SK-N-SH treated with all-trans-retinoic acid at 6 μM for 48 hours (cell line): ENCODE measurements around the gene ST14.
"Not testable (repeated sequence)": the region's sequence is repeated elsewhere in the genome, so short reads cannot be mapped to it uniquely, and the experiment has no call there.

Experiments used
- ATAC-seq: fragments of 200-7000 bp; cut with Tn5 transposase; 3 replicates; pipeline ENCODE4 v1.9.1; 2020; ENCODE audit warnings: mild to moderate bottlenecking, moderate library complexity
- ARNTL ChIP-seq: fragments of 450-650 bp; formaldehyde crosslinking; IDR thresholded peaks from 2 replicates; pipeline ENCODE4 v1.5.0; 2020; ENCODE audit warnings: low read depth, mild to moderate bottlenecking, moderate library complexity, borderline replicate concordance
- BACH2 ChIP-seq: fragments of 250-450 bp; sonication (Bioruptor Pico); IDR thresholded peaks from 2 replicates; pipeline ENCODE4 v1.9.0; 2021; ENCODE audit warnings: mild to moderate bottlenecking, borderline replicate concordance
- CSDC2 ChIP-seq: fragments of 250-450 bp; sonication (Bioruptor Pico); IDR thresholded peaks from 2 replicates; pipeline ENCODE4 v1.5.0; 2020; ENCODE audit warnings: mild to moderate bottlenecking, moderate library complexity
- ESRRG ChIP-seq: fragments of 250-450 bp; sonication (Bioruptor Pico); IDR thresholded peaks from 2 replicates; pipeline ENCODE4 v1.6.1; 2021; ENCODE audit warnings: mild to moderate bottlenecking
- ISL1 ChIP-seq: fragments of 250-450 bp; sonication (Bioruptor Pico); IDR thresholded peaks from 2 replicates; pipeline ENCODE4 v2.1.2; 2022; ENCODE audit warnings: mild to moderate bottlenecking, moderate library complexity
- OSR1 ChIP-seq: fragments of 250-450 bp; sonication (Bioruptor Pico); IDR thresholded peaks from 2 replicates; pipeline ENCODE4 v1.8.0; 2022; ENCODE audit warnings: moderate library complexity, mild to moderate bottlenecking, inconsistent platforms
- PPARA ChIP-seq: fragments of 250-450 bp; sonication (Bioruptor Pico); IDR thresholded peaks from 2 replicates; pipeline ENCODE4 v1.5.0; 2020; ENCODE audit warnings: mild to moderate bottlenecking, borderline replicate concordance
- RARB ChIP-seq: fragments of 250-450 bp; sonication (Bioruptor Pico); IDR thresholded peaks from 2 replicates; pipeline ENCODE4 v1.8.0; 2021; ENCODE audit warnings: mild to moderate bottlenecking, moderate library complexity
- SNAI2 ChIP-seq: fragments of 250-450 bp; sonication (Bioruptor Pico); IDR thresholded peaks from 2 replicates; pipeline ENCODE4 v1.5.0; 2020; ENCODE audit warnings: mild to moderate bottlenecking, moderate library complexity
- TCF4 ChIP-seq: fragments of 250-450 bp; sonication (Bioruptor Pico); IDR thresholded peaks from 2 replicates; pipeline ENCODE4 v1.8.0; 2021; ENCODE audit warnings: mild to moderate bottlenecking, moderate library complexity, borderline replicate concordance
- ZC3H10 ChIP-seq: fragments of 250-450 bp; sonication (Bioruptor Pico); IDR thresholded peaks from 2 replicates; pipeline ENCODE4 v1.5.1; 2021; ENCODE audit warnings: mild to moderate bottlenecking, moderate library complexity
- ZFP3 ChIP-seq: fragments of 250-450 bp; sonication (Bioruptor Pico); IDR thresholded peaks from 2 replicates; pipeline ENCODE4 v1.5.0; 2020; ENCODE audit warnings: mild to moderate bottlenecking, moderate library complexity
- ZFP30 ChIP-seq: fragments of 450-650 bp; formaldehyde crosslinking; IDR thresholded peaks from 2 replicates; pipeline ENCODE4 v1.5.0; 2022; ENCODE audit warnings: mild to moderate bottlenecking, moderate library complexity
- ZNF565 ChIP-seq: fragments of 450-650 bp; formaldehyde crosslinking; conservative IDR thresholded peaks from 2 replicates; pipeline ENCODE4 v1.5.0; 2020; ENCODE audit warnings: low read depth, mild to moderate bottlenecking, moderate library complexity
- ZNF70 ChIP-seq: fragments of 450-650 bp; formaldehyde crosslinking; IDR thresholded peaks from 2 replicates; pipeline ENCODE4 v1.5.0; 2020; ENCODE audit warnings: mild to moderate bottlenecking, moderate library complexity
- ZNF8 ChIP-seq: fragments of 450-650 bp; formaldehyde crosslinking; IDR thresholded peaks from 2 replicates; pipeline ENCODE4 v1.5.0; 2020; ENCODE audit warnings: mild to moderate bottlenecking, moderate library complexity
- TF ChIP-seq, protein P1 (sequence below): fragments of 250-450 bp; sonication (Bioruptor Pico); IDR thresholded peaks from 2 replicates; pipeline ENCODE4 v1.5.0; 2020; ENCODE audit warnings: mild to moderate bottlenecking, moderate library complexity
- TF ChIP-seq, protein P2 (sequence below): fragments of 250-450 bp; sonication (Bioruptor Pico); IDR thresholded peaks from 2 replicates; pipeline ENCODE4 v1.8.0; 2021; ENCODE audit warnings: low read depth, mild to moderate bottlenecking, moderate library complexity, borderline replicate concordance
- TF ChIP-seq, protein P3 (sequence below): fragments of 250-450 bp; sonication (Bioruptor Pico); IDR thresholded peaks from 2 replicates; pipeline ENCODE4 v1.5.1; 2021; ENCODE audit warnings: mild to moderate bottlenecking, moderate library complexity

ST14 gene

DNA sequence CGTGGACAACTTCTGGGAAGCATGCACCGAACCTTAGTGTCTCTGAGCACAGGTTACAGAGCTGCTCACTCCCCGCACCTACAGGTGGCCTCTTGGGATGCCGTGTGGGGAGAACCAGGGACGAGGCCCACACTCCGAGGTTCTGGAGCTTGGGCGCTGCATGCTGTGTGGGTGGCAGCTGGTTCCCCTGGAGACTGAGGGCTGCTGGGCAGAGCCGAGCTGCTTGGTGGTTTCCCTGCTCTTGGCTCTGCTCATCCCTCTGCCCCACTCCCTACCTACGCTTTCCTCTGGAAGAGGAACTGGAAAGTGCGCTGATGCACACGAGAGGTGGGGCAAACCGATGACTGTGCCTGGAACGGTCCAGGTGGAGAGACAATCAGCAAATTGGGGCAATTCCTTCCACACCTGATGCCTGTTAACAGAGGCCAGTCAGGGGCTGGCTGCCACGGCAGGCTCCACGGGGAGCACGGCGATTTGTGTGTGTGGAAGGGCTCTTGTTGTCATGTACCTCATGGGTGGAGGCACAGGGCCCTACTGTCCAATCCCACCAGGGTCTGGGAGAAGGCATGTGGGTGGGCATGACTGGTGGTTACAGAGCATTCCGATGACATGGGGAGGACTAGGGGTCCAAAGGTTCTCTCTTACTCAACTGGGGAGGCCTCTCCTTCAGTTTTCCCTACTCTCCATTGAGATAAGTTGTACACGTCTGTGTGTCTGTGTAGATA lies 60.9 kb downstream of the ST14 start:
- TF ChIP-seq ZNF8 (CRISPR knock-in tag) (no peak), ZFP30 (CRISPR knock-in tag) (no peak), ISL1 (CRISPR knock-in tag) (no peak), ZNF70 (CRISPR knock-in tag) (no peak)
- TF ChIP-seq, protein P1, sequence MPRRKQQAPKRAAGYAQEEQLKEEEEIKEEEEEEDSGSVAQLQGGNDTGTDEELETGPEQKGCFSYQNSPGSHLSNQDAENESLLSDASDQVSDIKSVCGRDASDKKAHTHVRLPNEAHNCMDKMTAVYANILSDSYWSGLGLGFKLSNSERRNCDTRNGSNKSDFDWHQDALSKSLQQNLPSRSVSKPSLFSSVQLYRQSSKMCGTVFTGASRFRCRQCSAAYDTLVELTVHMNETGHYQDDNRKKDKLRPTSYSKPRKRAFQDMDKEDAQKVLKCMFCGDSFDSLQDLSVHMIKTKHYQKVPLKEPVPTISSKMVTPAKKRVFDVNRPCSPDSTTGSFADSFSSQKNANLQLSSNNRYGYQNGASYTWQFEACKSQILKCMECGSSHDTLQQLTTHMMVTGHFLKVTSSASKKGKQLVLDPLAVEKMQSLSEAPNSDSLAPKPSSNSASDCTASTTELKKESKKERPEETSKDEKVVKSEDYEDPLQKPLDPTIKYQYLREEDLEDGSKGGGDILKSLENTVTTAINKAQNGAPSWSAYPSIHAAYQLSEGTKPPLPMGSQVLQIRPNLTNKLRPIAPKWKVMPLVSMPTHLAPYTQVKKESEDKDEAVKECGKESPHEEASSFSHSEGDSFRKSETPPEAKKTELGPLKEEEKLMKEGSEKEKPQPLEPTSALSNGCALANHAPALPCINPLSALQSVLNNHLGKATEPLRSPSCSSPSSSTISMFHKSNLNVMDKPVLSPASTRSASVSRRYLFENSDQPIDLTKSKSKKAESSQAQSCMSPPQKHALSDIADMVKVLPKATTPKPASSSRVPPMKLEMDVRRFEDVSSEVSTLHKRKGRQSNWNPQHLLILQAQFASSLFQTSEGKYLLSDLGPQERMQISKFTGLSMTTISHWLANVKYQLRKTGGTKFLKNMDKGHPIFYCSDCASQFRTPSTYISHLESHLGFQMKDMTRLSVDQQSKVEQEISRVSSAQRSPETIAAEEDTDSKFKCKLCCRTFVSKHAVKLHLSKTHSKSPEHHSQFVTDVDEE (CRISPR knock-in tag) = no peak
- TF ChIP-seq, all 23 proteins: peak for 0

DNA sequence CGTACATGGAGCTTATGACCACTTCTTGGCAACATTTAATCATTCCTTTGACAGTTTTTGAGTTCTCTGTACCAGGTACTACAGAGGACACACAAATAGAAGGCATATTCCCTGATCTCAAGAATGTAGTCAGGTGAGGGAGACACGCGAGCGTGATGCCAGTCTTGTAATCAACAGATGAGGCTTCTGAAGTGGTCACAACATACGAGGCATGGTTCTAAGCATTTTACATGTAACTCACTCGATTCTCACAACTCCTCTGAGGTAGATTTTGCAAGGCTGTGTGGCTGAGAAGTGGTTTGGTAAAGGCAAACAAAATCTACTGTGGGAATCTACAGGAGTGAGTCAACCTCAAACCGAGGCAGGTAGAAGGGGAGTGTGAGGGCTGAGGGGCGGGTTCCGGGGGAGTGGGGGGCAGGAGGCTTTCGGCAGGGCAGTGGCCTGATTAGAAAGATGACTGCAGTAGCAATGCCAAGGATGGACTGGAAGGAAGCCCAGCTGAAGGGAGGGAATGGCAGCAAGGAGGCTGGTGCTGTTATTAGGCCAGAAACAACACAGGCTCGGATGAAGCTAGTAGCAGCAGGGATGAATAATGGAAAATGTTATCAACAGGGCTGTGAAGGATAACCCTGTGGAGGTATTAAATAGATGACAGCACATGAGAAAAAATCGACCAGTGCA lies 63.8 kb downstream of the ST14 start:
- TF ChIP-seq, protein P2, sequence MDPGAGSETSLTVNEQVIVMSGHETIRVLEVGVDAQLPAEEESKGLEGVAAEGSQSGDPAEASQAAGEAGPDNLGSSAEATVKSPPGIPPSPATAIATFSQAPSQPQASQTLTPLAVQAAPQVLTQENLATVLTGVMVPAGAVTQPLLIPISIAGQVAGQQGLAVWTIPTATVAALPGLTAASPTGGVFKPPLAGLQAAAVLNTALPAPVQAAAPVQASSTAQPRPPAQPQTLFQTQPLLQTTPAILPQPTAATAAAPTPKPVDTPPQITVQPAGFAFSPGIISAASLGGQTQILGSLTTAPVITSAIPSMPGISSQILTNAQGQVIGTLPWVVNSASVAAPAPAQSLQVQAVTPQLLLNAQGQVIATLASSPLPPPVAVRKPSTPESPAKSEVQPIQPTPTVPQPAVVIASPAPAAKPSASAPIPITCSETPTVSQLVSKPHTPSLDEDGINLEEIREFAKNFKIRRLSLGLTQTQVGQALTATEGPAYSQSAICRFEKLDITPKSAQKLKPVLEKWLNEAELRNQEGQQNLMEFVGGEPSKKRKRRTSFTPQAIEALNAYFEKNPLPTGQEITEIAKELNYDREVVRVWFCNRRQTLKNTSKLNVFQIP (CRISPR knock-in tag) = no peak
- TF ChIP-seq, protein P1 (CRISPR knock-in tag) = no peak
- no peak for TF ChIP-seq ZC3H10 (CRISPR knock-in tag)
- TF ChIP-seq ISL1 (CRISPR knock-in tag) = no peak
- TF ChIP-seq PPARA (CRISPR knock-in tag) = no peak
- no peak for TF ChIP-seq ARNTL (CRISPR knock-in tag)
- no peak for TF ChIP-seq RARB (CRISPR knock-in tag)
- no peak for TF ChIP-seq BACH2 (CRISPR knock-in tag)
- TF ChIP-seq, protein P3, sequence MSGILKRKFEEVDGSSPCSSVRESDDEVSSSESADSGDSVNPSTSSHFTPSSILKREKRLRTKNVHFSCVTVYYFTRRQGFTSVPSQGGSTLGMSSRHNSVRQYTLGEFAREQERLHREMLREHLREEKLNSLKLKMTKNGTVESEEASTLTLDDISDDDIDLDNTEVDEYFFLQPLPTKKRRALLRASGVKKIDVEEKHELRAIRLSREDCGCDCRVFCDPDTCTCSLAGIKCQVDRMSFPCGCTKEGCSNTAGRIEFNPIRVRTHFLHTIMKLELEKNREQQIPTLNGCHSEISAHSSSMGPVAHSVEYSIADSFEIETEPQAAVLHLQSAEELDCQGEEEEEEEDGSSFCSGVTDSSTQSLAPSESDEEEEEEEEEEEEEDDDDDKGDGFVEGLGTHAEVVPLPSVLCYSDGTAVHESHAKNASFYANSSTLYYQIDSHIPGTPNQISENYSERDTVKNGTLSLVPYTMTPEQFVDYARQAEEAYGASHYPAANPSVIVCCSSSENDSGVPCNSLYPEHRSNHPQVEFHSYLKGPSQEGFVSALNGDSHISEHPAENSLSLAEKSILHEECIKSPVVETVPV (CRISPR knock-in tag) = no peak
- TF ChIP-seq OSR1 (CRISPR knock-in tag) = no peak
- TF ChIP-seq ZFP30 (CRISPR knock-in tag) = no peak
- no peak for TF ChIP-seq CSDC2 (CRISPR knock-in tag)
- TF ChIP-seq ZFP3 = no peak
- TF ChIP-seq ZNF70 (CRISPR knock-in tag) = no peak
- no peak for TF ChIP-seq ZNF565
- TF ChIP-seq SNAI2 (CRISPR knock-in tag) = no peak
- no peak for TF ChIP-seq TCF4
- ATAC-seq = no peak

More for the DNA sequence above, 60.9 kb downstream of the ST14 start:
- no peak; the same call in 2 of the 3 replicates for ATAC-seq

DNA sequence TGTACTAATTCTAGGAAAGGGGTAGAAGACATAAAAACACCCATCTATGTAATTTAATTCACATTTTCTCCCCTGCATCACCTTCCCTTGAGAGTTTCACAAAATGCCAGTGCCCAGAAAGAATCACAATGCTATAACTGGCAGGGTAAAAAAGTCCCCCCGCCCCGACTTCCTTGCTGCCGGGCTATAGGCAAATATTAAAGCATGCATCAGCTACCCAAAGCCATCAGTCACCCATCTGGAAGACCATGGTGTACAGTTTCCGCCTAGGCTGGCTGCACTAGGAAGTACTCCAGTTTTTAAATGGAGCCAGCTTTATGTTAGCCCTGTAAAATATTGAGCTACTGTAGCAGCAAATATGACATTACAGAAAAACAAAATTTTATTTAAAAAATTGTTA lies 67.8 kb downstream of the ST14 start:
- TF ChIP-seq, protein P1 (CRISPR knock-in tag) = no peak
- TF ChIP-seq ESRRG (CRISPR knock-in tag) = no peak
- ATAC-seq = no peak

DNA sequence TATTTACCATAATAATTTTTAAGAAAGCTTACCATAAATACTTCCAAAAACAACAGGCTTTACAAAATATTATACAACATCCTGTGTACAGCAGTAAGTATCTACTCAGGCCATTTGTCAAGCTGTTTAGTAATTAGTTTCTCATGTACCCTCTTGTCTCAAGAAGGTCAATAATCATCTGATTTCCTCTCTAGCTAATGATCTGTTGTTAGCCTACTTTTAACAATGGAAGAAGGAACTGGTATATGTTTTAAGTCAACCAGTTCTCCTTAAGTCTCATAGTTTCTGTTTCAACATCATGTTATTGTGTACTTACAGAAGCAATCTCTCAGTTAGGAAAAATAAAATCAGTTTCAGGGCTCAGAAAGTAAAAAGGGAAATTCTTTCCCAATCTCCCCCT lies 73.9 kb downstream of the ST14 start:
- ATAC-seq = not testable (repeated sequence)

DNA sequence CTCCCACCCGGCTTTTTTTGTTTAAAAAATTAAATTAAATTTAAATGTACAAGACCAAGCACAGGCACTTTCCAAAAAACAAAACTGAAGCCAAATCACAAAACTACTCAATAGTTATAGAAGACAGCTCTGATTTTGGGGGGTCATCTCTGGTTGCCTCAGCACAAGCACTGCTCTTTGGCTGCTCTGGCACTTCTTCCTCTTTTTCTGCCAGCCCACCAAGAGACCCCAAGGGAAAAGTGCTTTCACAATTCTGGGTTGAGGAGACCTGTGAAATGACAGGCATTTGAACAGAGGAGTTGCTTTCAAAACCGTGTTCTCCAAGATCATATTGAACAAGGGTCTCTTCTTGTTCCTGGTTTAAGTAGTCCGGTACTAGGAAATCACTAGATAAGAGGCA lies 74.3 kb downstream of the ST14 start:
- not testable (repeated sequence) for ATAC-seq
